HG02610 (cell line): Measurements from ENCODE around the gene NIT2.
"Not testable (repeated sequence)": the region's sequence is repeated elsewhere in the genome, so short reads cannot be mapped to it uniquely, and the experiment has no call there.

Experiments used
- ATAC-seq: cut with Tn5 transposase; IDR thresholded peaks from one replicate; pipeline ENCODE4 v1.9.1; 2021; ENCODE audit warnings: mild to moderate bottlenecking, moderate library complexity; ENCODE audit not compliant: unreplicated experiment

Gene NIT2, protein sequence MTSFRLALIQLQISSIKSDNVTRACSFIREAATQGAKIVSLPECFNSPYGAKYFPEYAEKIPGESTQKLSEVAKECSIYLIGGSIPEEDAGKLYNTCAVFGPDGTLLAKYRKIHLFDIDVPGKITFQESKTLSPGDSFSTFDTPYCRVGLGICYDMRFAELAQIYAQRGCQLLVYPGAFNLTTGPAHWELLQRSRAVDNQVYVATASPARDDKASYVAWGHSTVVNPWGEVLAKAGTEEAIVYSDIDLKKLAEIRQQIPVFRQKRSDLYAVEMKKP

DNA sequence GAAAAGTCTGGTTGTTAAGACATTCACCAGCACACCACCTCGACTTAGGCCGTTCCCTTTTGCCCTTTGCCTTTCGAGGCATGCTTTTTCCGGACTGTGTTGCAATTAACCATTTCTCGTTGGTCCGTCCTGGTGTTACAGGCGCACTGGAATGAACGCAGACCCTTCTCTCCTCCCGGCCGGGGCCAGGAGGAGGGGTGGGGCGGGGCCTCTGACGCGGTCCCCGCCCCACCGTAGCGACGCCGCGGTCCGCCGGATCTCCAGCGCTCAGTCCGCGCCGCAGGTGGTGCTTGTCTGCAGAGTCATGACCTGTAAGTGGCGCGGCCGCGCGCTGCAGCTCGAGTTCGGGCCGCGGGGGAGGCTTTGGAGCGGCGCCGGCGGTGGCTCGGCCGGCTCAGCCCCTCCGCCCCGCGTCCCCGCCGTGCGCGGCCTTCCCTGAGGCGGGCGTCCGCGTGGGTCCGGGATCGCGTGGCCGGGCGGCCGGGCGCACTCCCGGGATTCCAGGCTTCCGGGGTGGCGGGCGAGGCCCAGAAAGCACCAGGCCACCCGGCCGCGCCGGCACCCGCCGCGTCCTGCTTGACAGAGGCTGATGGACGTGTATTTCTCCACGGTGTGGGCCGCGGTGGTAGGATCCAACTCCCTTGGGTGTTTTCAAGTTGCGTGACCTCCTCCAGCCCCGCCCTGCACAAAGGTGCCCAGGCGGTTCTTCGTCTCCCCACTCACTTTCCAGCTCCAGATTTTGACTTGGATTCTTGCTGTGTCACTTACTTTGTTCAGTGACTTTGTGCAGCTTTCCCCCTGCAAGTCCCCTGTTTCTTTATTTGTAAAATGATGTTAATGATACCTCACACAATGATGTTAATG lies at the start of gene NIT2:
Gene NIT2, plus strand, starts transcription at position 270 of the 864 bp plus-strand sequence. Its CDS starts 35 bp downstream, at position 305.
- peak; percentile 95 for ATAC-seq

DNA sequence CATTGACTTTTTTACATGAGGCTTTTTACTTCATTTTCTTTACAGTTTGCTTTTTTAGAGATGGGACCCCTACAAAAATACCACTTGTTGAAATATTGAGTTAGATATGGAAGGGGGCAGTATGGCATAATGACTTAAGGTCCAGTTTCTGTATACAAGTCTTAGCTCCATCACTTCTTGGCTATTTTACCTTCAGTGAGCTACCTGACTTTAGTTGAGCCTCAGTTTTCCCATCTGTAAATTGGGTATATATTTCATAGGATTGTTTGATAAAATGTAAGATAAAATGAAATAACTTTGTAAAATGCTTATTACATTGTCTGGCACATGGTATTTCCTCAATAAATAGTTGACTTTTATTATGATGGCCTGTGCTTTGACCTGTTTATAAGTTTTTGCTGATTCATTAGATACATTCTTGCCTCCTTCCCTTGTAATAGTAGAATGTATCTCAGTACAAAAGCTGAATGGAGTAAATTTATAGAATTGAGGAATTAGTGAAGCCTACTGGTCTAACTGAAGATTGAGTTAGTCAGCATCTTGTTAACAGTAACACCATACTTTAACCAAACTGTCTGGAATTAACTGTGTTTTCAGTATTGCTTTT lies 46.2 kb upstream of the NIT2 start:
- ATAC-seq: no peak

DNA sequence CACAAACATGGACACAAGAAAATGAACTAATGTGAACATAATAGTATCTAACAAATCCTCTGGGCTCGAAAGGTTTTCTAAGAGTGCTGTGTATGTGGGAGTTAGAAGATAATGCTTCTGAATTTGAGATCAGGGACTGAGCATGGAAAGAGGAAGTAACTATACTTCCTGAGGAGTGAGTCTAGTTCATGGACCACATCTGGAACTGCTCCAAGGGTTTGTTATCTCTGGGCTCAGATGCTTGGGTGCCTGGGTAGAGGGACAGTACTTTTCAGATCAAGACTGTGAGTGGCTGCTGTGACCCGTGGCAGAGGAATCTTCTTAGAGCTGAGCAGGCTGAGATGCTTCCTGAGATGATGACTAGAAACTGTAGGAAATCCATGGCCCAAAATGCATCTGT lies 45.2 kb upstream of the NIT2 start:
- no peak for ATAC-seq

DNA sequence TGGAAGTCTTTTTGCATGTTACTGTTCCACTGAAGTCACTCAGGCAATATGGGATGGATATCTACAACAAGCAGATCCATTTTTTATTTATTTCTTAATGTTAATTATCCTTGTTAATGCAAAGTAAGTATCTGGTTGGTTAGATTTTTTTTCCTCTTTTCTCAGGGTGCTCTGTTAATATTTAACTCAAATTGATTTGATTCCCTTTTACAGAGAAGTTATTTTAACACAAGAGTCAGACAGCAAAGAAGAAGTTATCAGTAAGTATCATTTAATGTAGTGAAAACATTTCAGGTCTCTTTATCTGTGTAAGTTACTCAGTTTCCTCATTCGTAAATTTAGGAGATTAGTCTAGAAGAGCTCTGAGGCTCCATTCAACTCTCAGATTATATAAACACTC lies 39.5 kb upstream of the NIT2 start:
- ATAC-seq: no peak

DNA sequence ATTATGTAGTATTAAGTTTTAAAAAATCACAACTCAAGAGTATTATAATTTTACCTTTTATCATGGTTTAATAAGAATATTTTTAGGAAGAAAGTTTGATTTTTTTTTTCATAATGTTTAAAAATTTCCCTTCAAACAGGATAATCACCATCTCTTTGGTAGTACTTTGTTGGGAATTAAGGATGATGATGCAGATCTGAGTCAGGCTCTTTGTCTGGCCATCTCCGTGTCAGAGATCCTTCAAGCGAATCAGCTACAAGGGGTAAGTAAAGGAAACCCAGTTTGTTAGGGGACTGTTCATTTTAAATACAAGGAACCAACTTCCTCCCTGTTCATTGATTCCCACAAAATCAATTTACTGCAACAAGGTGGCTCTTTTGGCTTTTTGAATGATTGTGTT lies 36.8 kb upstream of the NIT2 start:
- no peak for ATAC-seq

GRCh38 chr3:100299016-100299415 lies 35.5 kb upstream of the NIT2 start:
- ATAC-seq: no peak

DNA sequence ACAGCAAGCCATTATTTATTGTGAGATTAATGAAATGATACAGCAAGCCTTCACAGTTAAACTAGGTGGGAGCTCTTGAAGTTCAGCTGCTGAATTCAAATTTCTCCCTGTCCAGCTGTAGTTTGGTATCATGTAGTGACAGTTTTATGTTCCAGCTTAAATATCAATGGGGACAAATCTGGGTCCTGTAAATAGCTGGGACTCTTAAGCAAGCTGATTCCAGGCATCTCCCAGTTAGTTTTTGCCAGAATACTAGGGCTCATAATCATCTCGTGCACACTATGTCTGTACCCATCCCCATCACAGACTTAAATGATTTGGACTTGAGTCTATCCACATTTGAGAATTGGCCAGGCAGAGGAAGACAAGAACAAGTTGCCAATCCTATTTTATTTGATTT lies 27.9 kb upstream of the NIT2 start:
- no peak for ATAC-seq

DNA sequence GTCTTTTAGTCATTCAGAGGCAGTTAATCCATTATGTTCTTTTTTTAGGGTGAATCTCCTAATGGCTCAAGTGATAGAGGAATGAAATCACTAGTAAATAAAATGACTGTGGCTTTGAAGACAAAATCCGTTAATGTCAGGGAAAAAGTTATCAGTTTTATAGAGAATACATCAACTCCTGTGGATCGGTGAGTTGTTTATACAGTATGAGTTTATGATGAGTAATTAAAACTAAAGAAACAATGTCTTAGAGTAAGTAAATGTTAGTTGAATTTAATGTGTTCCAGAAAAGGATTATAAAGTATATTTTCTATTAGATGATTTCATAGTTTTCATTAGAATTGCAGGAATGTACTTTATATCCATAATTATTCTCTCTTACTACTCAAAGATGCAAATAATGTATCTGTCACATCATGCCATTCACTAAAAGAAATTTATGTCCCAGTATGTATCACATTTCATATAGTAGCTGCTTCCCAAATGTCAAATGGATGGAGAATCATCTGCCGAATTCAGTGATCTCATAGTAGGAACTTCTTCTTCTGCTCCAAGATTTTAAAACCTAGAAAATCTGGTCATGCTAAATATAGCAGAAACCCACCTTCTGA lies 24.1 kb upstream of the NIT2 start:
- no peak for ATAC-seq

- no peak for ATAC-seq
Measured at GRCh38 chr3:100311011-100311410, 23.5 kb upstream of the NIT2 start.

- peak; percentile 72 for ATAC-seq
Measured at GRCh38 chr3:100316641-100317069, 17.9 kb upstream of the NIT2 start.

- peak; percentile 81 for ATAC-seq
Measured at GRCh38 chr3:100317912-100318311, 16.6 kb upstream of the NIT2 start.

- no peak for ATAC-seq
Measured at GRCh38 chr3:100319951-100320350, 14.6 kb upstream of the NIT2 start.

DNA sequence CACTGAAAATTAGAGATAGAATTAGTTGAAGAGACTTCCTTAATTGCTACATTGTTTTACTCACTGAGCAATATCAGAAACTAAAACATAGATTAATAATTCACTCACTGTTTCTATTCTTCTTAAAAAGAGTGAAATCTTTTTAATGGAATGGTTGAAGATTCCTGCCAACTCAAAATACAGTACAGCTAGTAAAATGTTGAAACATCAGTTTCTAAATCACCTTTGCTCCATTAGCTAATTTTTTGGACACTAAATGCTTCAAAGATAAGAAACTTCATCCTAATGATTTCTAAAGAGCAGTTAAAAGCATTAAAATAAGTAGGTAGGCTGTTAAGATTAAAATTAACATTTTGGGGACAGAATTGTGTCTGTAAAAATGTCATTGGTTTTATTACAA lies 10.5 kb upstream of the NIT2 start:
- ATAC-seq: no peak

GRCh38 chr3:100325827-100326226 lies 8.7 kb upstream of the NIT2 start:
- ATAC-seq: no peak

GRCh38 chr3:100327377-100327776 lies 7.2 kb upstream of the NIT2 start:
- ATAC-seq: not testable (repeated sequence)

- no peak for ATAC-seq
Measured at GRCh38 chr3:100329800-100330489, 4.6 kb upstream of the NIT2 start.

DNA sequence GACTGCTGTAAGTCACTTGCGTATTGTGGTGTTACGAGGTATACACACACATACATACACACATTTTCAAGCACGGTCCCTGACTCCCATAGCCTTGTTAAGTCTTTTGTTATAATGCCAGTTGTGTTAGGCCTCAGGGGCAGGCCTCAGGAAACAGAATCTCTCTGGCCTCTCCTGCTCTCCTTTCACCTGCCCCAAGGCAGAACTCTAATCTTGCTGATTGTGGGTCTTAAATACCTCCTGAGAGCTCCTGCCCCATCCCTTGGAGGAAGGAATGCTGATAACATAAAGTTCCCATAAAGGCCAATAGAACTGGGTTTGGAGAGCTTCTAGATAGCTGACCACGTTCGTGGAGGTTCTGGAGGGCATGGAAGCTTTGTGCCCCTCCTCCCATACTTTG lies 3.9 kb upstream of the NIT2 start:
- no peak for ATAC-seq

DNA sequence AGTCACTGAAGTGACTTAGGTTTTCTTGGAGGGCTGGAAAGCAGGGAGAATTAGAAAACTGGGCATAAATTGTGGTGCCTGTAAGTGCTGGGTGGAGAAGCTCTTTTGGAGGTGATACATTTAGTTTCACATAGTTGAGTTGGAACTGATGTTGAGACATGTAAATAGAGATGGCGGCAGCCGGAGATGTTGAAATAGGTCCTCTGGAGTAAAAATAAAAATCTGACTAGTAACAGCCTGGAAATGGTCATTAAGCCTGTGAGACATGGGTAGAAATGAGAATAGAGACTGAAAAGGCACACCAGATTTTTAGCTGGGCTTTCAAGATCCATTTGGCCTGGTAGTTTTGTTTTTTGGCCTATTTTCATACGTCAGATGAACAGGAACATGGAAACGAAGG lies 2.9 kb upstream of the NIT2 start:
- ATAC-seq: no peak

DNA sequence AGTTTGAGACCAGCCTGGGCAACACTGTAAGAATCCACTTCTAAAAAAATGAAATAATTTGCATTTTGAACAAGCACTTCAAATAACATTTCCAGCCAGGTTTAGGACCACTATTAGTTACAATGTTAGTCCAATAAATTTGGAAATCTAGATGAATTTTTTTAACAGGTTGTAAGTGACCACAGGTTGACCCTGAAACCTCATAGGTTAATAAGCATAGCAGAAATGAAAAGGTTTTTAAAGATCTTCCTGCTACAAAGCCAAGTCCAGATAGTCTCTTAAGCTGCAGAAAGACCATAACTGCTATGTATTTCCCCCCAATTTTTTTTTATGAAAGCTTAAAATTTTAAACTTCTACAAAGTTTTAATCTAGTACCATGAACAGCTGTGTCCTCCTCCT lies 1.5 kb upstream of the NIT2 start:
- no peak for ATAC-seq

- peak; percentile 18 for ATAC-seq
Measured at GRCh38 chr3:100333970-100334487, 528 bp upstream of the NIT2 start.

- peak; percentile 62 for ATAC-seq
Measured at GRCh38 chr3:100335434-100335833, 877 bp downstream of the NIT2 start.
